ENCODE measurements around the gene JPT1.

JPT1 gene

DNA sequence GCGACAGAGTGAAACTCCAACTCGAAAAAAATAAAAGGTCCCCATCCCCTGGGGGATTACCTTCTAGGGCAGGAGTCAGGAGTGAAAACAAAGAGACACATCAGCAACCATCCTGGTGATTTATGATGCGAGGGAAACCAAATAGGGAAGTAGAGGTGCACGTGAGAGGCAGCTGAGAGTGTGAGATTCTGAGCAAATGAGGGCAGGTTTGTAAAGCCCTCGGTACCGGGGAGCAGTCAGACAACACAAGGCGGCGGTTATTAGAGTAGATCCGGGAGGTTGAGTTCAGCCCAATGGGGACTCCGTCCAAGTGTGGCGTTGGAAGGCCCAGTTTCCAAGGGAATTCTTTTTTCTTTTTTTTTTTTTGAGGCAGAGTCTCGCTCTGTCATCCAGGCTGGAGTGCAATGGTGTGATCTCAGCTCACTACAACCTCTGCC is 51.9 kb downstream of the JPT1 start:
- no peak for DNase-seq

DNA sequence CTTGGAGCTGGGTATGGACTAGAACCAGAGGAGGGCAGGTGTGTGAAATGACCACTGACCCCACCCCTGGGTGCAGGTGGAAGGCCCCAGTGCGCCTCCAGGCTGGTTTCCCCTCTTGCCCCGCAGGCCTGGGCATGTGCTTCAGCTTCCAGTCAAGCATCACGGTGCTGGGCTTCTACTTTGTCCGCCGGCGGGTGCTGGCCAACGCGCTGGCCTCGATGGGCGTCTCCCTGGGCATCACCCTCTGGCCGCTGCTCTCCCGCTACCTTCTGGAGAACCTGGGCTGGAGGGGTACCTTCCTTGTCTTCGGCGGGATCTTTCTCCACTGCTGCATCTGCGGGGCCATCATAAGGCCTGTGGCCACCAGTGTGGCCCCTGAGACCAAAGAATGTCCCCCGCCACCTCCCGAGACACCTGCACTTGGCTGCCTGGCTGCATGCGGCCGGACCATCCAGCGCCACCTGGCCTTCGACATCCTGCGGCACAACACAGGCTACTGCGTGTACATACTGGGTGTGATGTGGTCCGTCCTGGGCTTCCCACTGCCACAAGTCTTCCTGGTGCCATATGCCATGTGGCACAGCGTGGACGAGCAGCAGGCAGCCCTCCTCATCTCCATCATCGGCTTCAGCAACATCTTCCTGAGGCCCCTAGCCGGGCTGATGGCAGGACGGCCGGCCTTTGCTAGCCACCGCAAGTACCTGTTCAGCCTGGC is 54.3 kb downstream of the JPT1 start:
- DNase-seq: no peak

DNA sequence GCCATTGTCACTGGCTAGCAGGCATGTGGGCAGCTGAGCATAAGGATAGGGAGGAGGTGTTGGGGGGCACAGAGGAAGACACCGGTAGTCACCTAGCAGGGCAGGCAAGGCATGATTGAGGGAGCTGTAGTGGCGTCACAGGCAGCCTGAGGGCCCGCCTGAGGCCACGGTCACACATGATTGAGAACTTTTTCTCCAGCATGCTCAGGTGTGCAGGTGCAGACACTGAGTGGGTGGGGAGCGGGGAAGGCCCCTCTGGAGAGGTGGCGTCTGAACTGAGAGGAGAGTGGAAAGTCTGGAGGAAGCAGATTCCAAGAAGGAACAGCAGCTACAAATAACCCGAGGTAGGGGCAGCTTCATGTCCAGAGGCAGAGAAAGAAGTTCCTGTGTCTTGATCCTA is 55.5 kb downstream of the JPT1 start:
- no peak for DNase-seq

DNA sequence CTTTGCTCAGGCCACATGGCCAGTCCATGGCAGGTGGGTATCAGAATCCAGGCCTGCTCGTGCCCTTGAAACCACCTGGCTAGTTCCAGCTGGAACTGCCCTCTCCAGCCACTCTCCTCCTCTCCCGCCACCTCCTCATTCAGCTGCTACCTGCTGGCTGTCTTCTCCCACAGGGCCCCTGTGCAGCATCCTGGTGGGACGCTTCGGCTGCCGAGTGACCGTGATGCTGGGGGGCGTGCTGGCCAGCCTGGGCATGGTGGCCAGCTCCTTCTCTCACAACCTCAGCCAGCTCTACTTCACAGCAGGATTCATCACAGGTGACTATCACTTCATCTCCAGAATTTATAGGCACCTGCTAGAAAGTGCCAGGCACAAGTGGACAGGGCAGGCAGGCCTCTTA is 56.4 kb downstream of the JPT1 start:
- no peak for DNase-seq

DNA sequence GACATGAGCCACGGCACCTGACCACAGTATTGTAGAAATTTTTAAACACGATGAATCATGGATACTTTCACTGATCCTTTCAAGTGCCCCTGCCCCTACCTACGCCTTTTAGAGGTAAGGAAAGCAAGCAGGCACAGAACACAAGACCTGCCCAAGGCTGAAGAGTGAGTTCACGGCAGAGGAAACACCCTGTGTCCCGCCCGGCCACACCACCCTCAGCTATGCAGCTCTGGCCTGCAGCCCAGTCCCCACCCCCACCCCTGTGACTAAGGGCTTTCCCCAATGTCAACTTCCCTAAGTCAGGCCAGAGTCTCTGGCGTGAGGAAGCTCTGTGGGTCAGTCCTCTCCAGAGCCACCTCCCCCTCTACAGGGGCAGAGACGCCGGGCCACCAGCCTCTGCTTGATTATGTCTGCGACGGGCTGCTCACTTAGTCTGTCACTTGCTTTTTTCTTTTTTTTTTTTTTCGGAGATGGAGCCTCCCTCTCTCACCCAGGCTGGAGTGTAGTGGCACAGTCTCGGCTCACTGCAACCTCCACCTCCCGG is 58.2 kb downstream of the JPT1 start:
- DNase-seq: no peak

DNA sequence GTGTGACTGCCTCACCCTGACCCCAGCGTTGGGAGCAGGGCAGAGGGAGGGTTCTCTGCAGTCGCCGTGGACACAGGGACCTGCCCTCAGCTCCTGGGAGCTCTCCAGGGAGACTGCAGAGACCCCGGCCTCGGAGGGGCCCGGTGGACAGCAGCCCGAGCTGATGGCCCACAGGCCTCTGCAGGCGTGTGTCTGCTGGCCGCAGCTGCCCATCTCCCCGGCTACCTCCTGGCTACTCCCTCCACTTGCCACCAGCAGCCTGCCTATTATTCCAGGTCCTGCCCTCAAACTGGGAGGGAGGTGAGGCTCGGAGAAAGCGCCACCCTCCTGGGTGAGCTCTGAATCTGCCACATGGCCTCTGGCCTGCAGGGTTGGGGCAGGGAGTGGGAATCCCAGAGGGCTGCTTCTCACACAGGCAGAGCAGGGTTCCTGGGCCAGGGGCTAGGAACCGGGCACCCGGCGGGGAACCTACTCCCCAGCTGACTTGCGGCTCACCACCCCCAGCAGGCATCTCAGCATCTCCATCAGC is 59.4 kb downstream of the JPT1 start:
- DNase-seq: no peak

DNA sequence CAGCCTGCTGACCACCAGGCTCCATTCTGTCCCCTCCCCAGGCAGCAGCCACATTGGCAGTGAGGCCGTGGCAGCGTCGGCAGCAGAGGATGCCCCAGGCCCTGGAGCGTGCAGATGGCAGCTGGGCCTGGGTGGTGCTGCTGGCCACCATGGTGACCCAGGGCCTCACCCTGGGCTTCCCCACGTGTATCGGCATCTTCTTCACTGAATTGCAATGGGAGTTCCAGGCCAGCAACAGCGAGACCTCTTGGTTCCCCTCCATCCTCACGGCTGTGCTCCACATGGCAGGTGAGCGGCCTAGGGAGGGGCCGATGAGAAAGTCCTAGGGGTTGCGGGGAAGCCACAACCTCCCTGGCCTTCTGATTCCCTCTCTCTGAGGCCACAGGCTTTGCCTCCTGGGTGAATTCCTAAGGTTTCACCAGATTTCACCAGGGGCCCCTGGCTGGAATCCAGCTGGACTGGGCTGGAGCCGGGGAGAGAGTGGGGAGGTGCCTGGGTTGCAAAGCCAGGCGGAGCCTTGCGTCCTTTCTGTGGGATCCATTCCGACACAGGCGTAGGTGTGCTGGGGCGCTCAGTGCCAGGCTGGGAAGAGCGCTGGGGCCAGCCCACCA is 60.7 kb downstream of the JPT1 start:
- DNase-seq: no peak

DNA sequence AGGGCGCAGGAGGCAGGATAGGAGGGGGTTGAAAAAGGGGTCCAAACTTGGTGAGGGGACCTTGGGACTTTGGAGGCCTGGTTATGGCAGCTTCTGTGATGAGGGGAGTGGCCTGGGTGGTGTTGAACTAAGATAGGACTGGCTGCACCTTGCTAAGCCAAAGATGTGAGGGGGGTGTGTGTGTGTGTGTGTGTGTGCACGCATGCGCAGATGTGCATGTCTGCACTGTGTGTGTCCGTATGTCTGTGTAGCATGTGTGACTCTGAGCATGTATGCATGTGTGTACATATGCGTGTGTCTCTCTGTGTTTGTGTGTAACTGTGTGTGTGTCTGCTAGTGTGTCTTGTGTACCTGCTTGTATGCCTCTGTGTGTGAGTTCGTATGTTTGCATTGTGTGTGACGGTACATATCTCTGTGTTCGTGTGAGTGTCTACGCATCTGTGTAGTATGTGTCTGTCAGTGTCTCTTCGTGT is 62.4 kb downstream of the JPT1 start:
- no peak for DNase-seq

DNA sequence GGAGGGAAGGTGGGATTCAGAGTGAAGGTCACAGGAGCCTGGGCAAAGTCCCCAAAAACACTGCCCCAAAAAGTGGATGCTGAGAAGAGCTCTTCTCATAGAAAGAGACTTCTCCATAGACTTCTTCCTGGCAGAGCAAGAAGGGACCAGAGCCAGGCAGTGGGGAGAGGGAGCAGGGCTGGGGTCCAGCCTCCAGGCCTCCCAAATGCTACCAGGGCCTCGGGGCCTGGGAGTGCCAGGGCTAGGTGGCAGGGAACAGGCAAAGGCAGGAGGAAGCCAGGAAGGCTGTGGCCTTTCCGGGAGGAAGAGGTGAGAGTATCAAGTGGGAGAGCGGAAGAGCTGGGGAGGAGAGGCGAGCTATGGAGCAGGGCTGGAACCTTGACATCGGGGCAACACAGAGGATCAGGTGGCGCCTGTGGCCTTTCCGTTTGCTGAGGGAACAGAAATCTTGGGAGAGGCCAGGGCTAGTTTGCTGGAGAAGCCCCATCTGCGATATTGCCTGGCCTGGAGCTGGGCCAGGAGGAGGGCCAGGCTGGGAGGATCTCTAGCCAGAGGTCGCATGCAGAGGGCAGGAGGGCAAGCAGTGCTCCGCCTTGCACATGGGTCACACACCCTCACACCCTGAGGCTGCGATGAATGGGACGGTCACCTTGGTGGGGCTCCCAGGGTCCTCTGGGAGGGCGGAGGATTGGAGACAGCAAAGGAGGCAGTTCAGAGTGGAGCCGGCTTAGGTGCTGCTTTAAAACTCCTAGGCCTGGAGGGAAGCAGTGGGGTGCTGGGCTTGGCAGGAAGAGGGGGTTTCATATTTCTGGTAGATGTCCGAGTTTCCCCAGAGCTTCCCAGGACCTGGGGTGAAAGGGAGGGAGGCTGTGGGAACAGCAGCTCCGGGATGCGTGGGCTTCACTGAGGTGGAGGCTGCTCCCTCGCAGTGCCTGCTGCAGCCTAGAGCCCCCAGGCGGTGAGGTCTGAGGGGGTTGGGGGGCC is 63.1 kb downstream of the JPT1 start:
- no peak for DNase-seq

DNA sequence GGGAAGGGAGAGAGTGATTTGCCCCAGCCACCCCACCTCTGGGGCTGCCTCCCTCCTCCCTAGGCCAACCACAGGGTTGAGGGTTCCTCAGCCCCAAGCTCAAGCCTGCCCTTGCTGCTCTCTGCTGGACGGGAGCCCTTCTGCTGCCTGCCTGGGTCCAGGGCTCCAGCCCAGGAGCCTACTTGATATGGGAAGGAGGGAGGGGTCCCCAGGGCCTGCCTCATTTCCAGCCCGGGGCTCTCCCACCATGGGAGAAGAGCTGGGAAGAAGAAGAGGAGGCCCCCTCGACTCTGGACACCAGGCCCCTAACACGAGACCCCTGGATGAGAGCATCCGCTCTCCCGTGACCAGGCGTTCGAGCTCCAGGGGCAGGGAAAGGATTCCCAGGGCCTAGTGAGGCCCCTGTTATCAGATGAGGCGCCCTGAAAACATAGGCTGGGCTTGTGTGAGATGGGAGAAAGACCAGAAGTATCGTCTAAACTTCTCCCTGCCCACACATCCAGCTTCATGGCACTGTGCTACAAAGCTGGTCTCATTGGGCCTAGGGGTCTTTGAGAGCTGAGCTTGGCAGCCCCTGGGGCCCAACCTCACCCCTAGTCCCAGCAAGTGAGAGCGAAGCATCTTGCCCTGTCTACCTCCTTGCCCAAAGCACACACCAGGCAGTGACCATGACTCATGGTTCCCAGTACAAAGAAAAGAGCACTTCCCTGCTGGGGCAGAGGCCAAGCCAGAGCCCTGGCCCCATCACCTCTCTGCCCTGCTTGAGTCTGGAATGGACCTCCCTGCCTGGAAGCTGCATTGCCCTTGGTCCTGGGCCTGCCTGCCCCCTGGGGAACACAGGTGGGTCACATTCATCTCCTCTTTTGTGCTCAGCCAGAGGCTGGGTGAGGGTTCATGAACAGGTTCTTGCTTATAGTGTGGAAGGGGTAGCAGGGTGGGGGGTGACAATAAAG is 65.6 kb downstream of the JPT1 start:
- no peak for DNase-seq

DNA sequence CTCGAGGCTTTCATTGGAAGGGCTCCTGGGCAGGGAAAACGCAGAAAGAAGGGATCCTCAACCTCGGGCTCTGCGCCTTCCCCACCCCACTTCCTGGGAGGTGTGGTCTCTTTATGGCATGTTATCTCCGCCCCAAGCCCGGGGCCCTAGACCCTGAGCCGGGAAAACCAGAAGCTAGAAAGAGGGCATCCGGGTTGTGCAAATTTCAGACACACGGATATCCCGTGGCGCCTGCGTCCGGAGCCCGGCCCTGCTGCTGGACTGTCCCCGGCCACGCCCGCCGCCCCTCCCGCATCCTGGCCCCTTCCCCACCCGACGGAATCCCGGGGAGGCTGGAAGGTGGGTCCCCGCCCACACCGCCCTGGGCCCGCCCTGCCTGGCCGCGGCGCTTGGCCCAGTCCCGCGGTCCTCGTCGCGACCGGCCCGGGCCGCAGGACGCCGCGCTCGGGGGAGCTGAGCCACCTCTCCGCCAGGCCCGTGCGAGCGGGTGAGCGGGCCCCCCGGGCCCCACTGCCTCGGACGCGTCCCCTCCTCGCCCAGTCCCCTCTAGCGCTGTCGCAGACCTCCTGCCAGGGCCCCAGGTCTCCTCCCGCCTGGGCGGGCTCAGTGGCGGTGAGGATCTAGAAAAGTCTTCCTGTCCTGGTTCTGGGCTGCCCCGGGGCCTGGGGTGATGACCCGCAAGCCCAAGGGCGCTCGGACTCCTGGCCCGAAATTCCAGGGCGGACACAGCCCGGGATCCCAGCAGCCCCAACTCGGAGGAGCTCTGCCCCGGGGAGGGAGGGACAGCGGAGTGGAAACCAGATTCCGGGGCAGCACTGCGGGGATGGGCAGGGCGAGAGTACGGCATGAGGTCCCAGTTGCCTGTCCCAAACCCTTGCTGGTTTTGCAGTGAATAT is 66.5 kb downstream of the JPT1 start, which contains the start of gene SLC16A5:
SLC16A5 (plus strand) TSS at position 397 of the 896 bp plus-strand sequence. CDS start 5,683 bp downstream, outside the sequence.
- no peak for DNase-seq

DNA sequence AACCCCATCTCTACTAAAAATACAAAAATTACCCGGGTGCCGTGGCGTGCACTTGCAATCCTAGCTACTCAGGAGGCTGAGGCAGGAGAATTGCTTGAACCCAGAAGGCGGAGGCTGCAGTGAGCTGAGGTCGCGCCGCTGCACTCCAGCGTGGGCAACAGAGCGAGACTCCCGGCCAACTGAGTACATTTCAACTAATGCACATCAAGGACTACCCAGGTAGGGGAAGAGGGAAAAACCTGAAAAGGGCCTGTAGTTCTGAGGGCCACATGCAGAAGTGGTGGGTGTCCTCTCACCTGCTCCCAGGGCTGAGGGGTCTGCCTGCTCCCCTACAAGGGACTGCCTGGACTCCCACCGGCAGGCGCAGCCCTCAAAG is 67.1 kb downstream of the JPT1 start:
- no peak for DNase-seq

DNA sequence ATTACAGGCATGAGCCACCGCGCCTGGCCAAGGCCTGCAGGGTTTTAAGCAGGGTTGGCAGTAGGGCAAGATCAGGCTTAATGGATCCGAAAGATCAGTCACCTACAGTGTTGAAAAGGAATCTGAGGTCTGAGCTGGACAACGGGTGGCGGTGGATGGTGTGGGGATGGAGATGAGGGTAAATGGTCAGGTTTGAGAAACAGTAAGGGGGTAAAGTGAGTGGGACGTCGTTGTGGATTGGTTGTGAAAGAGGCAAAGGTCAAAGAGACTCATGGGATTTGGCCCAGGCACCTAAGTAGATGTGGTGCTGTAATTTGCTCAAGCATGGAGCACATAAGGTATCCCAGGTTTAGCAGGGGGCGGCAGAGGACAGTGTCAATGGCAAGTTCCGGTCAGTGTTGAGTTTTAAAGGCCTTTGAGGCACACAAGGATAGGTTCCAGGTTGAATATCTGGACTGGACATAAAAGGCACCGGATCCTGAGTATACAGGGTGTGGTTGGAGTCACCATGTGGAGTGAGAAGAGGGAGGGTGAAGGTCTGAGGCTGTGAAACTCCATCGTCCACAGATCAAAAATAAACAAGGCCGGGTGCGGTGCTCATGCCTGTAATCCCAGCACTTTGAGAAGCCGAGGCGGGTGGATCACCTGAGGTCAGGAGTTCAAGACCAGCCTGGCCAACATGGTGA is 67.7 kb downstream of the JPT1 start:
- DNase-seq: no peak

Measured in NCI-H2081 treated with DMSO at 0.1 percent for 48 hours (cell line).